HS-5 (cell line): ENCODE measurements around the gene SURF1.
"Not testable (repeated sequence)": the region's sequence is repeated elsewhere in the genome, so short reads cannot be mapped to it uniquely, and the experiment has no call there.

ENCODE experiments used
- DNase-seq: peaks from one replicate; pipeline ENCODE4 v3.0.0-alpha.2; 2012; ENCODE audit warnings: low read depth

SURF1 gene

GRCh38 chr9:133356391-133357091 lies at the start of gene SURF1, which contains the start of gene SURF2:
SURF1 (minus strand) TSS chr9:133356487; CDS start chr9:133356453, 34 bp downstream.
SURF2 (plus strand) TSS chr9:133356550; CDS start chr9:133356593, 43 bp downstream.
- DNase-seq, result no peak

GRCh38 chr9:133405508-133406438 lies 49.5 kb upstream of the SURF1 start:
- no peak for DNase-seq

GRCh38 chr9:133404454-133405002 lies 48.2 kb upstream of the SURF1 start:
- no peak for DNase-seq

GRCh38 chr9:133403766-133404453 lies 47.6 kb upstream of the SURF1 start:
- no peak for DNase-seq

- no peak for DNase-seq
These were observed 46.4 kb upstream of the SURF1 start for GRCh38 chr9:133402689-133403088.

GRCh38 chr9:133401588-133401987 lies 45.3 kb upstream of the SURF1 start:
- no peak for DNase-seq

- no peak for DNase-seq
These were observed 44.0 kb upstream of the SURF1 start for GRCh38 chr9:133400292-133400691.

GRCh38 chr9:133397895-133398294 lies 41.6 kb upstream of the SURF1 start:
- DNase-seq, result no peak

- no peak for DNase-seq
These were observed 41.1 kb upstream of the SURF1 start for GRCh38 chr9:133397370-133397769.

GRCh38 chr9:133396952-133397351 lies 40.7 kb upstream of the SURF1 start:
- no peak for DNase-seq

GRCh38 chr9:133394687-133395271 lies 38.5 kb upstream of the SURF1 start:
- no peak for DNase-seq

- no peak for DNase-seq
These were observed 37.1 kb upstream of the SURF1 start for GRCh38 chr9:133393399-133393798.

- not testable (repeated sequence) for DNase-seq
These were observed 36.0 kb upstream of the SURF1 start for GRCh38 chr9:133392308-133392707.

GRCh38 chr9:133391449-133391848 lies 35.2 kb upstream of the SURF1 start:
- DNase-seq, result not testable (repeated sequence)

GRCh38 chr9:133390713-133391112 lies 34.4 kb upstream of the SURF1 start:
- DNase-seq, result no peak

GRCh38 chr9:133389562-133389961 lies 33.3 kb upstream of the SURF1 start:
- no peak for DNase-seq

- DNase-seq, result no peak
These were observed 32.8 kb upstream of the SURF1 start for GRCh38 chr9:133389025-133389557.

GRCh38 chr9:133387680-133388079 lies 31.4 kb upstream of the SURF1 start:
- DNase-seq, result no peak

- no peak for DNase-seq
These were observed 30.1 kb upstream of the SURF1 start for GRCh38 chr9:133386338-133386737.

GRCh38 chr9:133385452-133385851 lies 29.2 kb upstream of the SURF1 start:
- DNase-seq, result no peak

GRCh38 chr9:133384736-133385321 lies 28.5 kb upstream of the SURF1 start:
- DNase-seq, result no peak
